GM21737 (cell line): ENCODE results near the gene ZBTB16.

Source experiments
- ATAC-seq: cut with Tn5 transposase; IDR thresholded peaks from one replicate; pipeline ENCODE4 v1.9.1; 2021; ENCODE audit warnings: mild to moderate bottlenecking, moderate library complexity; ENCODE audit not compliant: unreplicated experiment

ZBTB16 gene

GRCh38 chr11:114165326-114166230 lies 106.1 kb downstream of the ZBTB16 start:
- ATAC-seq: no peak

GRCh38 chr11:114166362-114166761 lies 106.9 kb downstream of the ZBTB16 start:
- no peak for ATAC-seq

- ATAC-seq: no peak
These were observed 107.4 kb downstream of the ZBTB16 start for GRCh38 chr11:114166897-114167323.

DNA sequence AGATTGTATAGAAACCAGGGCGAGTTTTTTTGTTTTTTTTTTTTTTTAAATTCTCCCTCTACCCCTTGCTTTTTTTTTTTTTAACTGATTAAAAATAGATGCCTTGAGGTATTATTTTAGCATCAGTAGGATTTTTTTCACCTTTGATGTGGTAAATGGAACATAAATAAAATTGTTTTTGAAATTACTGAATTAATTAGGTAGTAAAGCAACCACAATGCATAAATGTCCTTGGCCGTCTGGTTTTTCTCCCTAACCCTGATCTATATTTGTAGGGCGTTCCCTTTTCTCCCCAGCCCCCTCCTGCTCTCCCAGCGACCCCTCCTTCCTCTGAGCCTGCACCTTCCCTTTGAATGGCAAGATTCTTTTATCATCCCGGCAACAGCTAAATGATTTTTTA lies 107.8 kb downstream of the ZBTB16 start:
- ATAC-seq: no peak

DNA sequence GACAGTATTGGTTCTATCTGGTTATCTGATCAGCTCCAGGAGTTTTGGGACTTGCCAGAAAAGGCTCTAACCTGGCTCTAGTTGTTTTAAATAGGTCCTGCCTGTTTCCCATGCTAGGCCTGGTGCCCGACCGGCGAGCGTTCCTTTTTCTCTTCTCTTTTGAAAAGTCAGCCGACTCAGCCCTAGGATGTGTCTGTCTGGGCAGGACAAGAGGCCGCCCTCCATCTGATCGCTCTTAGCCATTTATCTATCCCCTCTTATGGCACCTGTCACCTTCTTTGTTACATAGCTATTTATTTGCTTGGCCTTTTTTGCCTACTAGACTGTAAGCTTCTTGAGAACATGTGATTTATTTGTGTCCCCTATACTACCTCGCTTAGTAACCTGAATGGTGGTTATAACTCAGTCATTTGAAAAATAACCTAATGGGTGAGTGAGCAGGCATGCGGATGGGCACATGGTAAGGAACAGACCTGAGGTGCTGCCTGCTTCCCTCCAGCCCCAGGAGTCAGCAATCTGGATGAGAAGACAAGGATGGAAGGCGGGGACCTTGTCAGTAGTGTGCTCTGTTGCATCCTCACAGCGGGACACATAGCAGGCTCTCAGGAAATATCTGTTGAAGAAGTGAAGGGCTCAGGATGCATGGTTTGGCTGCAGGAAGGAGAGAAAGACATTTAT lies 108.4 kb downstream of the ZBTB16 start:
- no peak for ATAC-seq

GRCh38 chr11:114168691-114169090 lies 109.2 kb downstream of the ZBTB16 start:
- ATAC-seq: no peak

DNA sequence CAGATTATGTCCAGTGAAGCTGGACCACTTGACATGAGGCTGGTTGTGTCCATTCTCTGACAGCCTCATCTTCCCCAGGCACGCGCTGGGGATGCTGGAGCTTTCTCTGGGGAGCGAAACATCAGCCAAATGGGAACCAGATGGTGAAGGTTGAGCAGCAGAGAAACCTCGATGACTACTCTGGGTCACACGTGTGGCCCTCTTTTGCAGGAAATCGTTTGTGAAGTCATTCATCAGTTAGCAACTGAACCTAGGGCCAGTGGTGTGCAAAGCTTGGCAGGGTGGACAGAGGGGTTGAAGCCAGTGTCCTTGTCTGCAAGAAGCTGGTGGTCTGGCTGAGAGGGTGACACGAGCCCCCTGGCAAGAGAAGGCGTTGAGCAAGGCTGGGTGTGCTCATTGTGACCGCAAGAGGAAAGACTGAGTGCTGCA lies 109.8 kb downstream of the ZBTB16 start:
- no peak for ATAC-seq

- no peak for ATAC-seq
These were observed 110.3 kb downstream of the ZBTB16 start for GRCh38 chr11:114169821-114170220.

- no peak for ATAC-seq
These were observed 110.7 kb downstream of the ZBTB16 start for GRCh38 chr11:114170226-114170625.

DNA sequence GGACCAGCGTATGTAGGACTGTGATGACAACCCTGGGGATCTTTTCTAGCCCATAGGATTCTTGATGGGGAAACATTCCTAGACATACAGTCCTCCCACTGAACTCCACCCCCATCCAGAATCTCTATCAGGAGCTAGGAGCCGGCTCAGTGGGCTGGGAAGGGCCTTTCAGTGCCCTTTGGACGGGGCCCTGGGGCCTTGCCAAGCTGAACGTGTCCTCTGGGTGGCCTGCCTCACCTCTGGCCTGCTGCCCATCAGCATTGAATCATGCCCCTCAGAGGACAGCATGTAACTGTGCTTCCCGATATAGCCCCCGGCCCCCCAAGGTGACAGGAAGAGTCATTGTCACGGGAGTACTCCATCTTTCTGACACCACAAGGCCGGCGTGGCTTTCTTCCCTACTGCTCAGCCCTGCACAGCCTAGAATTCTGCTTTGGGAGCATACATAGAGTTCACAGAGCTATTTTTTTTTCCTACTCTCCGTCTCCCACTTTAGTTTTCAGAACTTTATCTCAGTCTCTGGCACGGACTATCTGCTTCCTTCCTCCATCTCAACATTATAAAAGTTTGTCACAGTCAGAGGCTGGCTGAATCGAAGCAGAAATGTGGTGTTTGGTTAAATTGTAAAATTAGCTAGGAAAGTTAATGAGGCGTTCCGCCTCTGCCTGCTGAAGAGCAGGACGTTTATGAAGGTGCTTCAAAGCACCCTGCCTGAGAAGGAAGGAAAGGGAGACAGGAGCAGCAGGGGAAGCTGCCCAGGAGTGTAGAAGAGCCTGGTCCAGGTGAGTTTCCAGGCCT lies 111.9 kb downstream of the ZBTB16 start:
- ATAC-seq: no peak

- ATAC-seq: no peak
These were observed 112.7 kb downstream of the ZBTB16 start for GRCh38 chr11:114172055-114172861.

DNA sequence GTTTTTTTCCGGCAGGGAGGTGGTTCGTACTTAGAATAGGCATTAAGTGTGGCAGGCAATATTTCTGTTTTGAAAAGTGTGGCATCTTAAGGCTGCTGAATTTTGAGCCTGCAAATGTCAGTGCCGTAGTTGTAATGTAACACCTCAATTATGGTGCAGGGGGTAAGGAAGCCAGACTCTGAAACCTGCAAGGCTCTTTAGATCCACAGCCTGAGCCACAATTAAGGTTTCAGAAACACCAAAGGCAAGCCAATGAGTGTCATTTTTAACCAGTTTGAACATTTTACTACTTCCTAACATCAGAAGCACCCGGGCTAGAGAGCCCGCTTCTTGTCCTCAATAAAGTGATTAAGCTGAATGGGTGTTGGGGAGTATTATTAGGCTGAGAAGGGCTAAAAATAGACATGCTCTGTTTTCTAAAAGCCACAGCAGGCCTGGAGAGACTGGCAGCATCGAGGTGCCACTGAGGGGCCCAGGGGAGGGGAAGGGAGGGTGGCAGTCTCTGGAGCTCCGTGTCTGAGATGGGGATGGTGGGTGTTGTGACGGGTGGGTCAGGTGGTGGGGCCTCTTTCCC lies 113.4 kb downstream of the ZBTB16 start:
- ATAC-seq: no peak

DNA sequence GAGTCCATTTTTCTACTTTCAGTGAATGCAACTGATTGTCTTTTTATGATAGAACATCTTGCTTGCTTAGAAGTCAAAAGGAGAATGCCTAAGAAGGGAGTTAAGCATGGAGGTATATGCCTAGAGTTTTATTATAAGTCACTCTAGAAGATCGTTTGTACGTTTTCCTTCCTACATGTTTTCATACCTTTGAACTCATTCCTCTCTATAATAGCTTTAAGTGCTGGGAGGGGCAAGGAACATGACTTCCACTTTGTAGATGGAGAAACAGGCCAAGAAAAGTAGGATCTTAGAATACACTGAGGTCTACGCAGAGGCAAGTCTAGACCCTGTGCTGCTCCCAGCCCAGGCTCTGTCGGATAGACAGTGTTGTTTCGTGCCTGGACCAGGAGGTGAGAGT lies 114.3 kb downstream of the ZBTB16 start:
- ATAC-seq: no peak

GRCh38 chr11:114174712-114175495 lies 115.4 kb downstream of the ZBTB16 start:
- no peak for ATAC-seq

GRCh38 chr11:114175706-114176105 lies 116.2 kb downstream of the ZBTB16 start:
- ATAC-seq: no peak

- ATAC-seq: no peak
These were observed 116.8 kb downstream of the ZBTB16 start for GRCh38 chr11:114176321-114176720.

DNA sequence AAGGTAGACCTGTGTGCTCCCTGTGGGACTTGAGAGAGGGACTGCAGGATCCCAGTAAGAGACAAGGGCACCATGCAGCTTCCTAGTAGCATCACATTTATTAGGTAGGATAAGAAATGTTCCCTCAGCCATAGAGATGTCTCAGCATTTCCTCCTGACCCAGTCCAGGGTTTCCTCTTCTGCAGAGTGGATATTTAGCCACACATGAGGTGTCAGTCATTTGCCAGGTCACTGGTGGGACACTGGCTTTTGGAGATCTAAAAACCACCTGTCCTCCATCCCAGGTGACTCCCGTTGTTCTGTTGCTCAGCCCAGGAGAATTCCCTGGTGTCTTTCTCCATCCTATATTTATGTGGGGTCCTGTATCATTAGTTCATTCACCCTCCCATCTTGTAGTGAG lies 119.1 kb downstream of the ZBTB16 start:
- ATAC-seq: no peak

DNA sequence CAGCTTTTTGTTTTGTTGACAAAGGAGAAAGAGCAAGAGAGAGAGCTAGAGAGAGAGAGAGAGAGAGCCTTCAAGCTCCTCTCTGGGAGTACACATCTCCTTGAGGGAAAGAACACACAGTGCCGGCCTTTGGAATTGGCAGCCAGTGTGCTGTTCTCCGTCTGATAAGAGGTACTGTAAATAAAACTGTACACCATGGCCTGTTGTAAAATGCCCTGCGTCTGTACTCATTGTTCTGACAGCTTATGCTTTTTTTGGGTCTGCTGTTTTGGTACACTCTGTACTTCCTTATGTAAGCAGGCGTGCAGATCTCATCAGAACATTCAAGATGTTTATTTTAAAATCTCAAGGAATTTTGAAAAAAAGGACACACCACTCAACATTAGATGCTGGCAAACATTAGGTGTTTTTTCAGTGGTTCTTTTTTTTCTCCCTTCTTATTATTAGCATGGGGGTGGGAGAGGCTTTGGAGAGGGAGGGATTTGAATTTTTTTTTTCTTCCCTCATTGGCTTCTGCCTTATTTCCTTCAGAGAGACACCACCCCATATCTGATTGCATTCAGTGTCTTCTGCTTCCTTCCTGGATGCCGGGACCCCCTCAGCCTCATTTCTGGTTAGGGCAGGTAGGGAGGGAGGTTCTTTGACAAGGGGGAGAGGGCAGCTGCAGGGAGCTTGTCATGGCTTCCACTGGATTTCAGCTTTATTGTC lies 119.9 kb downstream of the ZBTB16 start:
- ATAC-seq: no peak
